Measurements from ENCODE around the gene EPG5.

DNA sequence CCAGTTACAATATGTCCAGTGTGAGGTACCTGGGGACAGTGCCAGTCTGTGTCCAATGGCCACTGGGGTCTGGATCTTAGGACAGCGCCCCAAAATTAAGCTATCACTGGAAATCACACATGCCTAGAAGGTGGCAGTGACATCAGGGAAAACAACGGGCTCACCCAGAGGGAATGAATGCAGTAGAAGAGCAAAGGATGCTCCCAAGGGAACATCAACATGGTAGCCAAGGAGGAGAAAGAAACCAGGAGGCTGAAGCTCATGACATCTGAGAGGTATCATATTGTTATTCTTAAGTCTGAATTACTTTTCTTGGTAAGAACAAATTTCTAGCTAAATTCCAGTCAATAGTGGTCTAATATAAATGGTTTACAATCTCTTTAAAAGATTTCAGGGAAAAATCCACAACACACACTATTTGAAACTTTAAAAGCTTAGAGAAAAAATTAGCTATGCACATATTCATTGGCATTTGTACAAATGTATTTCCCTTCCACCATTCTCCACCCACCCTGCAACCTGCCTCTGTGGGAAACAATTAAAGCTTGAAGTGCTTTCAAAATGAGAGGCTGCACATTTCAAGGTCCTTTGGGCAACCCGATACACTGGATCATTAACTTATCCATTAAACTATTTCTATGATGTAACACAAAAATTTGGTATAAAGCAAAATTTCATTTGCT lies 86.1 kb downstream of the EPG5 start:
- no peak for TF ChIP-seq PHTF2 (CRISPR knock-in tag; IDR thresholded peaks at IDR 0.05)
- TF ChIP-seq, protein P1, sequence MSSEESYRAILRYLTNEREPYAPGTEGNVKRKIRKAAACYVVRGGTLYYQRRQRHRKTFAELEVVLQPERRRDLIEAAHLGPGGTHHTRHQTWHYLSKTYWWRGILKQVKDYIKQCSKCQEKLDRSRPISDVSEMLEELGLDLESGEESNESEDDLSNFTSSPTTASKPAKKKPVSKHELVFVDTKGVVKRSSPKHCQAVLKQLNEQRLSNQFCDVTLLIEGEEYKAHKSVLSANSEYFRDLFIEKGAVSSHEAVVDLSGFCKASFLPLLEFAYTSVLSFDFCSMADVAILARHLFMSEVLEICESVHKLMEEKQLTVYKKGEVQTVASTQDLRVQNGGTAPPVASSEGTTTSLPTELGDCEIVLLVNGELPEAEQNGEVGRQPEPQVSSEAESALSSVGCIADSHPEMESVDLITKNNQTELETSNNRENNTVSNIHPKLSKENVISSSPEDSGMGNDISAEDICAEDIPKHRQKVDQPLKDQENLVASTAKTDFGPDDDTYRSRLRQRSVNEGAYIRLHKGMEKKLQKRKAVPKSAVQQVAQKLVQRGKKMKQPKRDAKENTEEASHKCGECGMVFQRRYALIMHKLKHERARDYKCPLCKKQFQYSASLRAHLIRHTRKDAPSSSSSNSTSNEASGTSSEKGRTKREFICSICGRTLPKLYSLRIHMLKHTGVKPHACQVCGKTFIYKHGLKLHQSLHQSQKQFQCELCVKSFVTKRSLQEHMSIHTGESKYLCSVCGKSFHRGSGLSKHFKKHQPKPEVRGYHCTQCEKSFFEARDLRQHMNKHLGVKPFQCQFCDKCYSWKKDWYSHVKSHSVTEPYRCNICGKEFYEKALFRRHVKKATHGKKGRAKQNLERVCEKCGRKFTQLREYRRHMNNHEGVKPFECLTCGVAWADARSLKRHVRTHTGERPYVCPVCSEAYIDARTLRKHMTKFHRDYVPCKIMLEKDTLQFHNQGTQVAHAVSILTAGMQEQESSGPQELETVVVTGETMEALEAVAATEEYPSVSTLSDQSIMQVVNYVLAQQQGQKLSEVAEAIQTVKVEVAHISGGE (CRISPR knock-in tag; IDR thresholded peaks at IDR 0.05): no peak
